Measurements from ENCODE around the gene SH2D1B. TPM values are rescaled to one million over a fixed set of nuclear protein-coding genes. Genes with fewer than 3 reads are reported as not detected.

SH2D1B gene
- total RNA-seq, 1 donor from 2014 or later: not detected

DNA sequence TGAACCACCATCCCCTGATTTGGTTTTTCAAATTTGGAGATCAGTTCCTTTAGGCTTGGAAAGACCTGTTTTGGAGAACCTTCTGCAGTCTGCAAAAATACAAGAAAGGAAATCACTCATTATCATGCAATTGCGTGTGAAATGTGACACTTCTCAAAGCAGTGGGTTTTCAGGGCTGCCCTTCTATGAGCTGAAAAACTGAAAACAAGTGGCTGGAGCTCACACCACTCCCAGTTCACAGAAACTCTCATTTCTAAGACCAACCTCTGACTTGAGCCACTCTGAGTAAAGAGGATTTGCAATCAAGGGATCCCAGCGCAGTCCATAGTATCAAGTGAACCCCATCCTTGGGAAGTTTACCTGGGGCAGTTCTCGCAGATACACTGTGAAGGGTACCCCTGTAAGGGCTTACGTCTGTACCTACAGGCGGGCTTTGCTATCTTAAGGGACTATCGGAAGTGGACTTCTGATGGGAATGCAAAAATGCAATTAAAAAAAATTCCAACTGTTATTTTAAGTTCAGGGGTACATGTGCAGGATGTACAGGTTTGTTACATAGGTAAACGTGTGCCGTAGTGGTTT lies 12.8 kb downstream of the SH2D1B start:
- Histone ChIP-seq H3K4me1 (ENCODE audit: insufficient read depth, low read length) (no peaks in the 10 kb centered on the region), H3K9ac (ENCODE audit: low read length) (no peak overlapping the region), H3K4me2 (ENCODE audit: low read length) (no peak overlapping the region), H3K27ac (ENCODE audit: low read depth, low read length) (no peak overlapping the region), H2AFZ (ENCODE audit: low read depth, low read length) (no peak overlapping the region), H3K27me3 (ENCODE audit: insufficient read depth, low read length) (peaks cover 2% of the 10 kb centered on the region), H4K20me1 (ENCODE audit: insufficient read depth, low read length) (no peaks in the 10 kb centered on the region), H3K36me3 (ENCODE audit: insufficient read depth, low read length) (no peaks in the 10 kb centered on the region), H3K4me3 (ENCODE audit: insufficient read depth, low read depth, low read length) (no peak overlapping the region), H3K9me3 (ENCODE audit: insufficient read depth, low read depth, low read length) (no peaks in the 10 kb centered on the region), H3K79me2 (ENCODE audit: insufficient read depth, low read length) (no peaks in the 10 kb centered on the region)
- Mint-ChIP-seq H3K27me3 (ENCODE audit: low read depth, unreplicated experiment) (peaks cover 26% of the 10 kb centered on the region), H3K27ac (ENCODE audit: unreplicated experiment) (no peak overlapping the region), H3K4me3 (ENCODE audit: unreplicated experiment) (no peak overlapping the region), H3K9me3 (ENCODE audit: unreplicated experiment) (peaks cover 1% of the 10 kb centered on the region), H3K4me1 (ENCODE audit: low read depth, unreplicated experiment) (peaks cover 5% of the 10 kb centered on the region), H3K36me3 (ENCODE audit: low read depth, unreplicated experiment) (no peaks in the 10 kb centered on the region)
- DNase-seq (ENCODE audit: low read depth) (no peak), FAIRE-seq (no peak)
- TF ChIP-seq, protein P1, sequence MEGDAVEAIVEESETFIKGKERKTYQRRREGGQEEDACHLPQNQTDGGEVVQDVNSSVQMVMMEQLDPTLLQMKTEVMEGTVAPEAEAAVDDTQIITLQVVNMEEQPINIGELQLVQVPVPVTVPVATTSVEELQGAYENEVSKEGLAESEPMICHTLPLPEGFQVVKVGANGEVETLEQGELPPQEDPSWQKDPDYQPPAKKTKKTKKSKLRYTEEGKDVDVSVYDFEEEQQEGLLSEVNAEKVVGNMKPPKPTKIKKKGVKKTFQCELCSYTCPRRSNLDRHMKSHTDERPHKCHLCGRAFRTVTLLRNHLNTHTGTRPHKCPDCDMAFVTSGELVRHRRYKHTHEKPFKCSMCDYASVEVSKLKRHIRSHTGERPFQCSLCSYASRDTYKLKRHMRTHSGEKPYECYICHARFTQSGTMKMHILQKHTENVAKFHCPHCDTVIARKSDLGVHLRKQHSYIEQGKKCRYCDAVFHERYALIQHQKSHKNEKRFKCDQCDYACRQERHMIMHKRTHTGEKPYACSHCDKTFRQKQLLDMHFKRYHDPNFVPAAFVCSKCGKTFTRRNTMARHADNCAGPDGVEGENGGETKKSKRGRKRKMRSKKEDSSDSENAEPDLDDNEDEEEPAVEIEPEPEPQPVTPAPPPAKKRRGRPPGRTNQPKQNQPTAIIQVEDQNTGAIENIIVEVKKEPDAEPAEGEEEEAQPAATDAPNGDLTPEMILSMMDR (IDR thresholded peaks at IDR 0.05; ENCODE audit: insufficient read depth, low read depth, low read length): no peak
- no peak for TF ChIP-seq EZH2 (IDR thresholded peaks at IDR 0.05; ENCODE audit: insufficient read depth, low read length)

DNA sequence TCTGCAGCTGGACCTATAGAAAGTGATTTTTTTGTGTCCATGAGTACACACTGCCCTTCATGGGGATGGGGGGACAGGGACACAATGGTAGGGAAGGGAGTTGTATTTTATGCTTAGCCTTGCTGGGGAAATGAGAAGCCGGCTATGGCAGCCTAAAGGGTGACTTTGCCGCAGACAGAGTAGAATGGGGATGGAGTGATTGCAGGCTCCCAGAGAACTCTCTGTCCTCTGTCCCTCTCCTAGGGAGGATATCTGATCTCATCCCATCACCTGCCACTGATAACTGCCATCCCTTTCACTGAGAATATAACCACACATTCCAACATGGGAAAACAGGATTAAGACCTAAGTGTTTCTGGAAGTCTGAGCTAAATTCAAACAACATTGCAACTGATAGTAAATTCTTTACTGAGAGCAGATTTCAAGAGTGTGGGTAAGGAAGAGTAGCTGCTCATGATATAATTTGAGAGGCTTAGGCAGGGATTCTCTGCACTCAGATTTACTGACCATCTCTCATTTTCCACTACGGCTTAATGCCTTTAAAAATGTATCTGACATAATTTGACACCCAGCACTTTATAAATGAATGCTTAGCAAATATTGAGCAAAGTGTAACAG lies 13.9 kb downstream of the SH2D1B start:
- Mint-ChIP-seq H3K9me3 (ENCODE audit: unreplicated experiment) (peaks cover 1% of the 10 kb centered on the region), H3K36me3 (ENCODE audit: low read depth, unreplicated experiment) (no peaks in the 10 kb centered on the region), H3K27me3 (ENCODE audit: low read depth, unreplicated experiment) (peaks cover 26% of the 10 kb centered on the region), H3K4me1 (ENCODE audit: low read depth, unreplicated experiment) (peaks cover 5% of the 10 kb centered on the region), H3K4me3 (ENCODE audit: unreplicated experiment) (no peak overlapping the region), H3K27ac (ENCODE audit: unreplicated experiment) (no peak overlapping the region)
- no peak for FAIRE-seq
- Histone ChIP-seq H3K27ac (ENCODE audit: low read depth, low read length) (no peak overlapping the region), H3K9me3 (ENCODE audit: insufficient read depth, low read depth, low read length) (no peaks in the 10 kb centered on the region), H3K4me3 (ENCODE audit: insufficient read depth, low read depth, low read length) (no peak overlapping the region), H3K4me1 (ENCODE audit: insufficient read depth, low read length) (no peaks in the 10 kb centered on the region), H2AFZ (ENCODE audit: low read depth, low read length) (no peak overlapping the region), H3K4me2 (ENCODE audit: low read length) (no peak overlapping the region), H3K27me3 (ENCODE audit: insufficient read depth, low read length) (peaks cover 2% of the 10 kb centered on the region), H4K20me1 (ENCODE audit: insufficient read depth, low read length) (no peaks in the 10 kb centered on the region), H3K79me2 (ENCODE audit: insufficient read depth, low read length) (no peaks in the 10 kb centered on the region), H3K36me3 (ENCODE audit: insufficient read depth, low read length) (no peaks in the 10 kb centered on the region), H3K9ac (ENCODE audit: low read length) (no peak overlapping the region)
- DNase-seq (ENCODE audit: low read depth): no peak
- no peak for TF ChIP-seq EZH2 (IDR thresholded peaks at IDR 0.05; ENCODE audit: insufficient read depth, low read length)
- TF ChIP-seq, protein P1 (IDR thresholded peaks at IDR 0.05; ENCODE audit: insufficient read depth, low read depth, low read length): no peak

DNA sequence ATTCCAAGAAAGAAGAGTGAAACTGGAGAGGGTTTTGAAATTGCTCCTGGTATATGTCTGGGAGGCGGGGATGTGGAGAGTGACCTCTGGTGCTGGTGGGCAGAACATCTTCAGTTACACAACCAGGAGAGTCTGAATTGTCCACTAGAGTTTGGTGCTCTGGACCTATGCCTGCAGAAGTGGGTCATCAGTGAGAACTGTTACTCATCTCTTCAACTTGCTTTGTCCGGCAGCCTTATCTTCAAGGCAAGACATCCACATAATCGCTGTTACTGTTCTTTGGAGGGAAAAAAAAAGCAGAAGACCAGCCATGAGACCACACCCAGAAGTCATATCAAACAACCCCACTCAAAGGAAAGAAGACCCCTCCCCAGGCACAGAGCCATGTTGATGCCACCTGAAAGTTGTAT lies 14.9 kb downstream of the SH2D1B start:
- Histone ChIP-seq H4K20me1 (ENCODE audit: insufficient read depth, low read length) (no peaks in the 10 kb centered on the region), H3K27ac (ENCODE audit: low read depth, low read length) (no peak overlapping the region), H3K4me3 (ENCODE audit: insufficient read depth, low read depth, low read length) (no peak overlapping the region), H2AFZ (ENCODE audit: low read depth, low read length) (no peak overlapping the region), H3K4me2 (ENCODE audit: low read length) (no peak overlapping the region), H3K36me3 (ENCODE audit: insufficient read depth, low read length) (no peaks in the 10 kb centered on the region), H3K9ac (ENCODE audit: low read length) (no peak overlapping the region), H3K79me2 (ENCODE audit: insufficient read depth, low read length) (no peaks in the 10 kb centered on the region), H3K4me1 (ENCODE audit: insufficient read depth, low read length) (no peaks in the 10 kb centered on the region), H3K27me3 (ENCODE audit: insufficient read depth, low read length) (peaks cover 2% of the 10 kb centered on the region), H3K9me3 (ENCODE audit: insufficient read depth, low read depth, low read length) (no peaks in the 10 kb centered on the region)
- H3K36me3 Mint-ChIP-seq (ENCODE audit: low read depth, unreplicated experiment): no peaks in the 10 kb centered on the region
- TF ChIP-seq, protein P1 (IDR thresholded peaks at IDR 0.05; ENCODE audit: insufficient read depth, low read depth, low read length): no peak
- no peak for TF ChIP-seq EZH2 (IDR thresholded peaks at IDR 0.05; ENCODE audit: insufficient read depth, low read length)
- peaks cover 1% of the 10 kb centered on the region for H3K9me3 Mint-ChIP-seq (ENCODE audit: unreplicated experiment)
- peaks cover 26% of the 10 kb centered on the region for H3K27me3 Mint-ChIP-seq (ENCODE audit: low read depth, unreplicated experiment)
- no peak overlapping the region for H3K4me3 Mint-ChIP-seq (ENCODE audit: unreplicated experiment)
- H3K27ac Mint-ChIP-seq (ENCODE audit: unreplicated experiment): no peak overlapping the region
- peaks cover 5% of the 10 kb centered on the region for H3K4me1 Mint-ChIP-seq (ENCODE audit: low read depth, unreplicated experiment)
- DNase-seq (ENCODE audit: low read depth): no peak
- no peak for FAIRE-seq

Data from astrocyte (in vitro differentiated cells and primary cell).